RKO (cell line): Measurements from ENCODE around the gene PIK3CB.
"Not testable (repeated sequence)": the region's sequence is repeated elsewhere in the genome, so short reads cannot be mapped to it uniquely, and the experiment has no call there.

Experiments
- DNase-seq: peaks from one replicate; pipeline ENCODE4 v3.0.0-alpha.2; 2016; ENCODE audit warnings: low spot score

Gene PIK3CB

GRCh38 chr3:138803006-138803653 lies 31.6 kb downstream of the PIK3CB start:
- DNase-seq, result no peak

GRCh38 chr3:138802223-138802622 lies 32.5 kb downstream of the PIK3CB start:
- DNase-seq, result not testable (repeated sequence)

GRCh38 chr3:138801792-138802191 lies 32.9 kb downstream of the PIK3CB start:
- no peak for DNase-seq

GRCh38 chr3:138800248-138800647 lies 34.5 kb downstream of the PIK3CB start:
- no peak for DNase-seq

- DNase-seq, result no peak
Measured at GRCh38 chr3:138799822-138800221, 34.9 kb downstream of the PIK3CB start.

GRCh38 chr3:138797508-138798038 lies 37.2 kb downstream of the PIK3CB start:
- no peak for DNase-seq

- no peak for DNase-seq
Measured at GRCh38 chr3:138796761-138797160, 38.0 kb downstream of the PIK3CB start.

- no peak for DNase-seq
Measured at GRCh38 chr3:138786788-138787271, 47.9 kb downstream of the PIK3CB start.

- DNase-seq, result no peak
Measured at GRCh38 chr3:138785951-138786350, 48.8 kb downstream of the PIK3CB start.

GRCh38 chr3:138785362-138785857 lies 49.3 kb downstream of the PIK3CB start:
- DNase-seq, result not testable (repeated sequence)

GRCh38 chr3:138782755-138783154 lies 52.0 kb downstream of the PIK3CB start:
- DNase-seq, result no peak

- no peak for DNase-seq
Measured at GRCh38 chr3:138781012-138781470, 53.7 kb downstream of the PIK3CB start.

GRCh38 chr3:138778643-138779042 lies 56.1 kb downstream of the PIK3CB start:
- DNase-seq, result no peak

- DNase-seq, result no peak
Measured at GRCh38 chr3:138776961-138777360, 57.8 kb downstream of the PIK3CB start.

GRCh38 chr3:138775254-138775595 lies 59.5 kb downstream of the PIK3CB start:
- DNase-seq, result no peak

GRCh38 chr3:138774529-138775253 lies 60.0 kb downstream of the PIK3CB start:
- peak; percentile 97 for DNase-seq

GRCh38 chr3:138771585-138771984 lies 63.1 kb downstream of the PIK3CB start:
- DNase-seq, result no peak

GRCh38 chr3:138769616-138770015 lies 65.1 kb downstream of the PIK3CB start:
- no peak for DNase-seq

GRCh38 chr3:138768946-138769345 lies 65.8 kb downstream of the PIK3CB start:
- DNase-seq, result no peak

GRCh38 chr3:138768125-138768524 lies 66.6 kb downstream of the PIK3CB start:
- peak; percentile 22 for DNase-seq

GRCh38 chr3:138767498-138768104 lies 67.1 kb downstream of the PIK3CB start:
- DNase-seq, result no peak

GRCh38 chr3:138761002-138761401 lies 73.7 kb downstream of the PIK3CB start:
- no peak for DNase-seq

- DNase-seq, result no peak
Measured at GRCh38 chr3:138748190-138748589, 86.5 kb downstream of the PIK3CB start.
